ENCODE measurements around the gene MLLT3.

Gene MLLT3

GRCh38 chr9:20379804-20380225 lies 242.5 kb downstream of the MLLT3 start:
- DNase-seq (ENCODE audit: low spot score): no peak

- no peak for DNase-seq (ENCODE audit: low spot score)
Observed at GRCh38 chr9:20378851-20379250, 243.4 kb downstream of the MLLT3 start.

GRCh38 chr9:20377790-20378189 lies 244.5 kb downstream of the MLLT3 start:
- DNase-seq (ENCODE audit: low spot score): no peak

- DNase-seq (ENCODE audit: low spot score): no peak
Observed at GRCh38 chr9:20376731-20377375, 245.4 kb downstream of the MLLT3 start.

GRCh38 chr9:20376042-20376441 lies 246.3 kb downstream of the MLLT3 start:
- no peak for DNase-seq (ENCODE audit: low spot score)

GRCh38 chr9:20373263-20373662 lies 249.0 kb downstream of the MLLT3 start:
- no peak for DNase-seq (ENCODE audit: low spot score)

GRCh38 chr9:20369391-20369790 lies 252.9 kb downstream of the MLLT3 start:
- DNase-seq (ENCODE audit: low spot score): no peak

- no peak for DNase-seq (ENCODE audit: low spot score)
Observed at GRCh38 chr9:20367855-20368254, 254.4 kb downstream of the MLLT3 start.

- DNase-seq (ENCODE audit: low spot score): no peak
Observed at GRCh38 chr9:20364959-20365358, 257.3 kb downstream of the MLLT3 start.

- DNase-seq (ENCODE audit: low spot score): no peak
Observed at GRCh38 chr9:20363233-20363632, 259.1 kb downstream of the MLLT3 start.

GRCh38 chr9:20361656-20362570 lies 260.4 kb downstream of the MLLT3 start:
- no peak for DNase-seq (ENCODE audit: low spot score)

GRCh38 chr9:20361229-20361628 lies 261.1 kb downstream of the MLLT3 start:
- no peak for DNase-seq (ENCODE audit: low spot score)

- DNase-seq (ENCODE audit: low spot score): no peak
Observed at GRCh38 chr9:20358207-20358606, 264.1 kb downstream of the MLLT3 start.

- DNase-seq (ENCODE audit: low spot score): no peak
Observed at GRCh38 chr9:20357037-20357432, 265.3 kb downstream of the MLLT3 start.

- peak; percentile 80 for DNase-seq (ENCODE audit: low spot score)
Observed at GRCh38 chr9:20356403-20357036, 265.8 kb downstream of the MLLT3 start.

GRCh38 chr9:20355022-20355421 lies 267.3 kb downstream of the MLLT3 start:
- DNase-seq (ENCODE audit: low spot score): peak; percentile 53

- peak; percentile 42 for DNase-seq (ENCODE audit: low spot score)
Observed at GRCh38 chr9:20353931-20354652, 268.2 kb downstream of the MLLT3 start.

- DNase-seq (ENCODE audit: low spot score): no peak
Observed at GRCh38 chr9:20353524-20353923, 268.8 kb downstream of the MLLT3 start.

GRCh38 chr9:20352591-20352990 lies 269.7 kb downstream of the MLLT3 start:
- no peak for DNase-seq (ENCODE audit: low spot score)

GRCh38 chr9:20351715-20352114 lies 270.6 kb downstream of the MLLT3 start:
- no peak for DNase-seq (ENCODE audit: low spot score)

GRCh38 chr9:20349568-20349967 lies 272.7 kb downstream of the MLLT3 start:
- DNase-seq (ENCODE audit: low spot score): no peak

GRCh38 chr9:20343325-20343724 lies 279.0 kb downstream of the MLLT3 start:
- no peak for DNase-seq (ENCODE audit: low spot score)

Measured in GM03348 (cell line).